Measurements from ENCODE around the gene HADHA.
A peak's percentile ranks its signal among the peaks of the same experiment; 100 is the strongest.

The HADHA gene

GRCh38 chr2:26176279-26176615, 68.2 kb downstream of the HADHA start:
- Histone ChIP-seq H2BK5ac (ENCODE audit: low read depth, low read length, poor library complexity, severe bottlenecking) (no peak overlapping the region), H3K36me3 (ENCODE audit: control insufficient read depth in 1 of 2, insufficient read depth in 2 of 2, low read depth in 1 of 2, low read length in 2 of 2) (no peaks in the 10 kb centered on the region)
- 63% methylated on average over 8 of the region's 11 CpGs for WGBS

GRCh38 chr2:26175466-26176278, 68.8 kb downstream of the HADHA start:
- Histone ChIP-seq H3K36me3 (ENCODE audit: control insufficient read depth in 1 of 2, insufficient read depth in 2 of 2, low read depth in 1 of 2, low read length in 2 of 2) (no peaks in the 10 kb centered on the region), H3K4me2 (ENCODE audit: low read length, poor library complexity, severe bottlenecking) (no peak overlapping the region), H2AK5ac (ENCODE audit: low read length, severe bottlenecking) (no peak overlapping the region), H3K9ac (ENCODE audit: low read length) (no peak overlapping the region), H3K23ac (ENCODE audit: low read length in 2 of 2) (peak overlapping the region in 1 of 2 experiments; percentile 57), H3K4ac (ENCODE audit: low read depth in 1 of 2, low read length in 2 of 2) (no peak overlapping the region), H2BK15ac (ENCODE audit: low read depth, poor library complexity, severe bottlenecking) (no peak overlapping the region), H3K18ac (ENCODE audit: low read depth in 1 of 2, low read length in 2 of 2) (no peak overlapping the region), H3K79me1 (replicated peaks; ENCODE audit: low read length, poor library complexity, severe bottlenecking) (no peaks in the 10 kb centered on the region), H2BK120ac (ENCODE audit: low read depth, low read length) (no peak overlapping the region), H4K91ac (ENCODE audit: low read length) (no peak overlapping the region), H3K14ac (ENCODE audit: low read length in 2 of 2) (no peak overlapping the region), H3K4me3 (ENCODE audit: insufficient read depth in 1 of 2, low read depth in 1 of 2, low read length in 2 of 2) (no peak overlapping the region), H3K4me1 (ENCODE audit: control insufficient read depth, insufficient read depth, low read depth, low read length) (peaks cover 29% of the 10 kb centered on the region), H2BK12ac (ENCODE audit: low read length in 2 of 2) (no peak overlapping the region), H2BK5ac (ENCODE audit: low read depth, low read length, poor library complexity, severe bottlenecking) (no peak overlapping the region), H3K27me3 (ENCODE audit: control insufficient read depth in 1 of 2, insufficient read depth in 1 of 2, low read length in 2 of 2) (peaks cover 47 to 48% of the 10 kb centered on the region in 2 experiments), H3K9me3 (ENCODE audit: control insufficient read depth, low read length) (no peaks in the 10 kb centered on the region), H3K27ac (ENCODE audit: low read length, poor library complexity, severe bottlenecking) (no peak overlapping the region), H2AFZ (ENCODE audit: low read depth, low read length) (no peak overlapping the region), H4K8ac (ENCODE audit: low read length) (no peak overlapping the region)
- no peak for DNase-seq
- 65% methylated on average over 15 of the region's 15 CpGs for WGBS

More at GRCh38 chr2:26176279-26176615, 68.2 kb downstream of the HADHA start:
- H2BK12ac ChIP-seq (ENCODE audit: low read length in 2 of 2), result no peak overlapping the region
- H3K9me3 ChIP-seq (ENCODE audit: control insufficient read depth, low read length), result no peaks in the 10 kb centered on the region
- no peak overlapping the region for H3K4me2 ChIP-seq (ENCODE audit: low read length, poor library complexity, severe bottlenecking)
- no peak overlapping the region for H4K8ac ChIP-seq (ENCODE audit: low read length)
- no peak overlapping the region for H3K4me3 ChIP-seq (ENCODE audit: insufficient read depth in 1 of 2, low read depth in 1 of 2, low read length in 2 of 2)
- no peak overlapping the region for H3K4ac ChIP-seq (ENCODE audit: low read depth in 1 of 2, low read length in 2 of 2)
- no peak overlapping the region for H3K27ac ChIP-seq (ENCODE audit: low read length, poor library complexity, severe bottlenecking)
- no peaks in the 10 kb centered on the region for H3K79me1 ChIP-seq (replicated peaks; ENCODE audit: low read length, poor library complexity, severe bottlenecking)
- H3K27me3 ChIP-seq (ENCODE audit: control insufficient read depth in 1 of 2, insufficient read depth in 1 of 2, low read length in 2 of 2), result peaks cover 46 to 47% of the 10 kb centered on the region in 2 experiments
- no peak overlapping the region for H2BK120ac ChIP-seq (ENCODE audit: low read depth, low read length)
- H3K23ac ChIP-seq (ENCODE audit: low read length in 2 of 2), result peak overlapping the region in 1 of 2 experiments; percentile 57
- H2AFZ ChIP-seq (ENCODE audit: low read depth, low read length), result no peak overlapping the region
- no peak overlapping the region for H2BK15ac ChIP-seq (ENCODE audit: low read depth, poor library complexity, severe bottlenecking)
- no peak for DNase-seq
- no peak overlapping the region for H2AK5ac ChIP-seq (ENCODE audit: low read length, severe bottlenecking)
- no peak overlapping the region for H3K18ac ChIP-seq (ENCODE audit: low read depth in 1 of 2, low read length in 2 of 2)
- no peak overlapping the region for H3K9ac ChIP-seq (ENCODE audit: low read length)
- H3K14ac ChIP-seq (ENCODE audit: low read length in 2 of 2), result no peak overlapping the region
- H4K91ac ChIP-seq (ENCODE audit: low read length), result no peak overlapping the region
- peaks cover 29% of the 10 kb centered on the region for H3K4me1 ChIP-seq (ENCODE audit: control insufficient read depth, insufficient read depth, low read depth, low read length)

GRCh38 chr2:26174691-26175465, 69.6 kb downstream of the HADHA start:
- no peak overlapping the region for H3K27ac ChIP-seq (ENCODE audit: low read length, poor library complexity, severe bottlenecking)
- H3K27me3 ChIP-seq (ENCODE audit: control insufficient read depth in 1 of 2, insufficient read depth in 1 of 2, low read length in 2 of 2), result peaks cover 43 to 50% of the 10 kb centered on the region in 2 experiments
- H4K8ac ChIP-seq (ENCODE audit: low read length), result no peak overlapping the region
- H3K14ac ChIP-seq (ENCODE audit: low read length in 2 of 2), result peak overlapping the region in 1 of 2 experiments; percentile 23
- H2BK5ac ChIP-seq (ENCODE audit: low read depth, low read length, poor library complexity, severe bottlenecking), result no peak overlapping the region
- no peak overlapping the region for H2AFZ ChIP-seq (ENCODE audit: low read depth, low read length)
- no peak overlapping the region for H3K23ac ChIP-seq (ENCODE audit: low read length in 2 of 2)
- H3K4me2 ChIP-seq (ENCODE audit: low read length, poor library complexity, severe bottlenecking), result no peak overlapping the region
- no peak overlapping the region for H2BK15ac ChIP-seq (ENCODE audit: low read depth, poor library complexity, severe bottlenecking)
- no peak overlapping the region for H3K4ac ChIP-seq (ENCODE audit: low read depth in 1 of 2, low read length in 2 of 2)
- no peak overlapping the region for H2BK12ac ChIP-seq (ENCODE audit: low read length in 2 of 2)
- no peak overlapping the region for H4K91ac ChIP-seq (ENCODE audit: low read length)
- no peaks in the 10 kb centered on the region for H3K79me1 ChIP-seq (replicated peaks; ENCODE audit: low read length, poor library complexity, severe bottlenecking)
- H3K9ac ChIP-seq (ENCODE audit: low read length), result no peak overlapping the region
- H3K4me3 ChIP-seq (ENCODE audit: insufficient read depth in 1 of 2, low read depth in 1 of 2, low read length in 2 of 2), result no peak overlapping the region
- no peak for DNase-seq
- H3K36me3 ChIP-seq (ENCODE audit: control insufficient read depth in 1 of 2, insufficient read depth in 2 of 2, low read depth in 1 of 2, low read length in 2 of 2), result peaks cover 0 to 2% of the 10 kb centered on the region in 2 experiments
- H2AK5ac ChIP-seq (ENCODE audit: low read length, severe bottlenecking), result no peak overlapping the region
- no peak overlapping the region for H2BK120ac ChIP-seq (ENCODE audit: low read depth, low read length)
- 70% methylated on average over 3 of the region's 10 CpGs for WGBS
- peaks cover 29% of the 10 kb centered on the region for H3K4me1 ChIP-seq (ENCODE audit: control insufficient read depth, insufficient read depth, low read depth, low read length)
- no peaks in the 10 kb centered on the region for H3K9me3 ChIP-seq (ENCODE audit: control insufficient read depth, low read length)
- no peak overlapping the region for H3K18ac ChIP-seq (ENCODE audit: low read depth in 1 of 2, low read length in 2 of 2)
